ENCODE data around the gene AMPH. TPM values are rescaled to one million over a fixed set of nuclear protein-coding genes. Genes with fewer than 3 reads are reported as not detected.
"Not testable (repeated sequence)": the region's sequence is repeated elsewhere in the genome, so short reads cannot be mapped to it uniquely, and the experiment has no call there.

The AMPH gene
- total and polyA plus RNA-seq, 2 donors, result 1.3 to 1.4 TPM

GRCh38 chr7:38411404-38411803, 219.8 kb downstream of the AMPH start:
- Histone ChIP-seq H3K9me3 (ENCODE audit: control insufficient read depth in 2 of 2, insufficient read depth in 1 of 2, low read length in 1 of 2) (no peaks in the 10 kb centered on the region), H3K27ac (ENCODE audit: low read depth in 1 of 2, low read length in 1 of 2) (no peak overlapping the region), H3K4me3 (ENCODE audit: low read length in 2 of 2) (no peak overlapping the region), H3K36me3 (ENCODE audit: control insufficient read depth in 2 of 2, insufficient read depth in 2 of 2, low read length in 1 of 2) (no peaks in the 10 kb centered on the region), H3K27me3 (ENCODE audit: control insufficient read depth in 2 of 2, insufficient read depth in 1 of 2, low read length in 1 of 2) (no peaks in the 10 kb centered on the region), H3K4me1 (ENCODE audit: control insufficient read depth in 2 of 2, insufficient read depth in 2 of 2, low read length in 2 of 2) (peaks cover 0 to 4% of the 10 kb centered on the region in 2 donors)
- peak in 1 of 9 donors; percentile 34 for DNase-seq (ENCODE audit: low read depth in 6 of 9, low spot score in 9 of 9)
- 97% methylated on average over 1 of the region's 1 CpG for WGBS

GRCh38 chr7:38410056-38410455, 221.1 kb downstream of the AMPH start:
- no peaks in the 10 kb centered on the region for H3K27me3 ChIP-seq (ENCODE audit: control insufficient read depth in 2 of 2, insufficient read depth in 1 of 2, low read length in 1 of 2)
- peaks cover 0 to 4% of the 10 kb centered on the region in 2 donors for H3K4me1 ChIP-seq (ENCODE audit: control insufficient read depth in 2 of 2, insufficient read depth in 2 of 2, low read length in 2 of 2)
- no peaks in the 10 kb centered on the region for H3K9me3 ChIP-seq (ENCODE audit: control insufficient read depth in 2 of 2, insufficient read depth in 1 of 2, low read length in 1 of 2)
- no peak overlapping the region for H3K27ac ChIP-seq (ENCODE audit: low read depth in 1 of 2, low read length in 1 of 2)
- DNase-seq (ENCODE audit: low read depth in 6 of 9, low spot score in 9 of 9), result no peak
- no peaks in the 10 kb centered on the region for H3K36me3 ChIP-seq (ENCODE audit: control insufficient read depth in 2 of 2, insufficient read depth in 2 of 2, low read length in 1 of 2)
- WGBS, result 82% methylated on average over 2 of the region's 2 CpGs
- H3K4me3 ChIP-seq (ENCODE audit: low read length in 2 of 2), result no peak overlapping the region

DNA sequence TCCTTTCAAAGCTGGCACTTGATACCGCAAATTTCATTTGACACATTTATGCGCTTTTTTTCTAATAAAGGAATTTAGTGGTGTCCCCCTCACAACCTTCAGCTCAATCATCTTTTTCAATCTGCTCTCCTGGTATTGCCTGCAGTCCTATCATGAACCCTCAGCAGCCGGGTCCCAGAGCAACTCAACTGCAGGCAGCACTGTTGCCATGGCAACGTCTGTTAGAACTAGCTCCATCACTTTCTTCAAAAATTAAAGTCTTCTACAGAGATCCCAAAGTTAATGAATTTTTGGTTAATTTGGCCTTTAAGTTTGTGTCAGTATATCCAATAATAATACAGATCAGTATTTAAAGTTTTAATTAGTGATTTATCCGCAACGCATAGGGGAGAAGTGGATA, 221.6 kb downstream of the AMPH start:
- H3K27me3 ChIP-seq (ENCODE audit: control insufficient read depth in 2 of 2, insufficient read depth in 1 of 2, low read length in 1 of 2), result no peaks in the 10 kb centered on the region
- no peaks in the 10 kb centered on the region for H3K36me3 ChIP-seq (ENCODE audit: control insufficient read depth in 2 of 2, insufficient read depth in 2 of 2, low read length in 1 of 2)
- WGBS, result 98% methylated on average over 6 of the region's 6 CpGs
- H3K4me3 ChIP-seq (ENCODE audit: low read length in 2 of 2), result no peak overlapping the region
- no peak overlapping the region for H3K27ac ChIP-seq (ENCODE audit: low read depth in 1 of 2, low read length in 1 of 2)
- H3K9me3 ChIP-seq (ENCODE audit: control insufficient read depth in 2 of 2, insufficient read depth in 1 of 2, low read length in 1 of 2), result no peaks in the 10 kb centered on the region
- no peak for DNase-seq (ENCODE audit: low read depth in 6 of 9, low spot score in 9 of 9)
- H3K4me1 ChIP-seq (ENCODE audit: control insufficient read depth in 2 of 2, insufficient read depth in 2 of 2, low read length in 2 of 2), result peaks cover 0 to 4% of the 10 kb centered on the region in 2 donors

DNA sequence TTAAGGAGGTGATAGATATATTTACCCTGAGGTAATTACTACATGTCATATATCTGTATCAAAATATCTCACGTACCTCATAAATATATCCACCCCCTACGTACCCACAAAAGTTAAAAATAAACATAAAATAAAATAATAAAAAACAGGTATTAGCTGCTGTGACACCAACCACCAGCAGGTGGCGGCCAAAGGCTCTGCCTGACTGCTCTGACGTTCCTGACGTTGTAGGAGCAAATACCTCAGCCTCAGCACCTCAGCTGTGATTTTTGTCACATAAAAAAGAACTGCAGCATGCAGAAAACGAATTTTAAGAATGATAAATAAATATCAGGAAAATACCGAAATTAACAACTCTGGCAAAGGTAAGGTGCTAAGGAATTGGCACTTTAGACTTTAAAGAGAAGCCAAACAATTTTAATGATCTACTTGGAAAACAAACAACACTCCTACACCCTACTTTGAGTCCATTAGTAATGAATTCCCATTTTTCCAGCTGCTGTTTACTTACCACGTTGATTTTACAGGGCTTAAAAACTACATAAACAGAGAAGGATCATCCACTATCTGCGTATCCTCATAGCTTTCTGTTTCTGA, 232.3 kb downstream of the AMPH start:
- Histone ChIP-seq H3K27me3 (ENCODE audit: control insufficient read depth in 2 of 2, insufficient read depth in 1 of 2, low read length in 1 of 2) (no peaks in the 10 kb centered on the region), H3K4me1 (ENCODE audit: control insufficient read depth in 2 of 2, insufficient read depth in 2 of 2, low read length in 2 of 2) (peaks cover 0 to 1% of the 10 kb centered on the region in 2 donors), H3K4me3 (ENCODE audit: low read length in 2 of 2) (no peak overlapping the region), H3K27ac (ENCODE audit: low read depth in 1 of 2, low read length in 1 of 2) (no peak overlapping the region), H3K9me3 (ENCODE audit: control insufficient read depth in 2 of 2, insufficient read depth in 1 of 2, low read length in 1 of 2) (no peaks in the 10 kb centered on the region), H3K36me3 (ENCODE audit: control insufficient read depth in 2 of 2, insufficient read depth in 2 of 2, low read length in 1 of 2) (no peaks in the 10 kb centered on the region)
- 11% methylated on average over 9 of the region's 9 CpGs for WGBS
- DNase-seq (ENCODE audit: low read depth in 6 of 9, low spot score in 9 of 9), result peak in 7 of 9 donors; percentile 6 to 54 (median 33)

GRCh38 chr7:38396852-38397251, 234.3 kb downstream of the AMPH start:
- no peak overlapping the region for H3K4me3 ChIP-seq (ENCODE audit: low read length in 2 of 2)
- whole genome bisulfite sequencing, result 98% methylated on average over 2 of the region's 2 CpGs
- no peaks in the 10 kb centered on the region for H3K27me3 ChIP-seq (ENCODE audit: control insufficient read depth in 2 of 2, insufficient read depth in 1 of 2, low read length in 1 of 2)
- no peaks in the 10 kb centered on the region for H3K36me3 ChIP-seq (ENCODE audit: control insufficient read depth in 2 of 2, insufficient read depth in 2 of 2, low read length in 1 of 2)
- H3K9me3 ChIP-seq (ENCODE audit: control insufficient read depth in 2 of 2, insufficient read depth in 1 of 2, low read length in 1 of 2), result no peaks in the 10 kb centered on the region
- H3K27ac ChIP-seq (ENCODE audit: low read depth in 1 of 2, low read length in 1 of 2), result no peak overlapping the region
- no peak for DNase-seq (ENCODE audit: low read depth in 6 of 9, low spot score in 9 of 9)
- H3K4me1 ChIP-seq (ENCODE audit: control insufficient read depth in 2 of 2, insufficient read depth in 2 of 2, low read length in 2 of 2), result peaks cover 0 to 3% of the 10 kb centered on the region in 2 donors

- not testable (repeated sequence) for DNase-seq (ENCODE audit: low read depth in 6 of 9, low spot score in 9 of 9); H3K4me3 ChIP-seq (ENCODE audit: low read length in 2 of 2); H3K27me3 ChIP-seq (ENCODE audit: control insufficient read depth in 2 of 2, insufficient read depth in 1 of 2, low read length in 1 of 2); H3K36me3 ChIP-seq (ENCODE audit: control insufficient read depth in 2 of 2, insufficient read depth in 2 of 2, low read length in 1 of 2); H3K9me3 ChIP-seq (ENCODE audit: control insufficient read depth in 2 of 2, insufficient read depth in 1 of 2, low read length in 1 of 2); H3K27ac ChIP-seq (ENCODE audit: low read depth in 1 of 2, low read length in 1 of 2); H3K4me1 ChIP-seq (ENCODE audit: control insufficient read depth in 2 of 2, insufficient read depth in 2 of 2, low read length in 2 of 2)
- WGBS, result 96% methylated on average over 1 of the region's 1 CpG
These were observed 235.1 kb downstream of the AMPH start for GRCh38 chr7:38395921-38396552.

DNA sequence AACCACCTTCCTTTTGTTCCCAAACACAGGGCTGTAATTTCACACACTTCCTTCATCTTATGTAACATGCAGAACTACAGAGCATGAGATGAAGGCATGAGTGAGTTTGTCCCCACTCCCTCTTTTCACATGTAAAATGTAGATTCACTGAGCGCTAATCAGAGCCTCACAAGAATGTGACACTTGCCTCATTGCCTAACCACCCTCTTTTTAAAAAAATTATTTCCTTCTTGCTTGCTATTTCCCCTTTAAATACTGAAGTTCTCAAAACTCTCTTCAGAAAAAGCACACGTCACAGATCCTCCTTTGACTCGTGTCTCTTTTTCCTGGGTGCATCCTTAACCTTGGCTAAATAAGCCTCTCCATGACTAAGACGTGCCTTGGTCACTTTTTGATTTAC, 236.5 kb downstream of the AMPH start:
- DNase-seq (ENCODE audit: low read depth in 6 of 9, low spot score in 9 of 9), result no peak
- Histone ChIP-seq H3K27me3 (ENCODE audit: control insufficient read depth in 2 of 2, insufficient read depth in 1 of 2, low read length in 1 of 2) (no peaks in the 10 kb centered on the region), H3K4me3 (ENCODE audit: low read length in 2 of 2) (no peak overlapping the region), H3K4me1 (ENCODE audit: control insufficient read depth in 2 of 2, insufficient read depth in 2 of 2, low read length in 2 of 2) (peaks cover 0 to 3% of the 10 kb centered on the region in 2 donors), H3K36me3 (ENCODE audit: control insufficient read depth in 2 of 2, insufficient read depth in 2 of 2, low read length in 1 of 2) (no peaks in the 10 kb centered on the region), H3K27ac (ENCODE audit: low read depth in 1 of 2, low read length in 1 of 2) (no peak overlapping the region), H3K9me3 (ENCODE audit: control insufficient read depth in 2 of 2, insufficient read depth in 1 of 2, low read length in 1 of 2) (no peaks in the 10 kb centered on the region)
- WGBS, result 67% methylated on average over 4 of the region's 4 CpGs

- DNase-seq (ENCODE audit: low read depth in 6 of 9, low spot score in 9 of 9), result no peak
- Histone ChIP-seq H3K4me3 (ENCODE audit: low read length in 2 of 2) (no peak overlapping the region), H3K27ac (ENCODE audit: low read depth in 1 of 2, low read length in 1 of 2) (no peak overlapping the region), H3K36me3 (ENCODE audit: control insufficient read depth in 2 of 2, insufficient read depth in 2 of 2, low read length in 1 of 2) (no peaks in the 10 kb centered on the region), H3K27me3 (ENCODE audit: control insufficient read depth in 2 of 2, insufficient read depth in 1 of 2, low read length in 1 of 2) (no peaks in the 10 kb centered on the region), H3K4me1 (ENCODE audit: control insufficient read depth in 2 of 2, insufficient read depth in 2 of 2, low read length in 2 of 2) (peaks cover 0 to 3% of the 10 kb centered on the region in 2 donors), H3K9me3 (ENCODE audit: control insufficient read depth in 2 of 2, insufficient read depth in 1 of 2, low read length in 1 of 2) (no peaks in the 10 kb centered on the region)
- whole genome bisulfite sequencing, result 78% methylated on average over 5 of the region's 5 CpGs
These were observed 237.3 kb downstream of the AMPH start for GRCh38 chr7:38393874-38394273.

GRCh38 chr7:38391751-38392150, 239.4 kb downstream of the AMPH start:
- H3K4me3 ChIP-seq (ENCODE audit: low read length in 2 of 2), result no peak overlapping the region
- no peak overlapping the region for H3K27ac ChIP-seq (ENCODE audit: low read depth in 1 of 2, low read length in 1 of 2)
- H3K9me3 ChIP-seq (ENCODE audit: control insufficient read depth in 2 of 2, insufficient read depth in 1 of 2, low read length in 1 of 2), result no peaks in the 10 kb centered on the region
- H3K4me1 ChIP-seq (ENCODE audit: control insufficient read depth in 2 of 2, insufficient read depth in 2 of 2, low read length in 2 of 2), result peaks cover 0 to 3% of the 10 kb centered on the region in 2 donors
- no peaks in the 10 kb centered on the region for H3K36me3 ChIP-seq (ENCODE audit: control insufficient read depth in 2 of 2, insufficient read depth in 2 of 2, low read length in 1 of 2)
- H3K27me3 ChIP-seq (ENCODE audit: control insufficient read depth in 2 of 2, insufficient read depth in 1 of 2, low read length in 1 of 2), result no peaks in the 10 kb centered on the region
- 94% methylated on average over 13 of the region's 13 CpGs for WGBS
- DNase-seq (ENCODE audit: low read depth in 6 of 9, low spot score in 9 of 9), result no peak

Measured in thymus (tissue), 11 donors.